Stimulated activated CD4-positive, alpha-beta T cell treated with anti-CD3 and anti-CD28 coated beads, Interleukin-15, amount 100 ng/mL, for 24 hours (primary cell): Measurements from ENCODE around the gene CDKL5.
"Not testable (repeated sequence)": the region's sequence is repeated elsewhere in the genome, so short reads cannot be mapped to it uniquely, and the experiment has no call there.

Experiments
- DNase-seq: peaks from one replicate; pipeline ENCODE4 v3.0.0-alpha.2; 2020

Gene CDKL5

GRCh38 chrX:18425199-18426003 is at the start of gene CDKL5:
Gene CDKL5 (plus strand): TSS chrX:18425608. CDS start chrX:18507097, 81,489 bp downstream.
- peak; percentile 97 for DNase-seq

- DNase-seq = peak; percentile 20
These were observed 47.6 kb upstream of the CDKL5 start for GRCh38 chrX:18377796-18378195.

- DNase-seq = no peak
These were observed 35.4 kb upstream of the CDKL5 start for GRCh38 chrX:18389966-18390365.

DNA sequence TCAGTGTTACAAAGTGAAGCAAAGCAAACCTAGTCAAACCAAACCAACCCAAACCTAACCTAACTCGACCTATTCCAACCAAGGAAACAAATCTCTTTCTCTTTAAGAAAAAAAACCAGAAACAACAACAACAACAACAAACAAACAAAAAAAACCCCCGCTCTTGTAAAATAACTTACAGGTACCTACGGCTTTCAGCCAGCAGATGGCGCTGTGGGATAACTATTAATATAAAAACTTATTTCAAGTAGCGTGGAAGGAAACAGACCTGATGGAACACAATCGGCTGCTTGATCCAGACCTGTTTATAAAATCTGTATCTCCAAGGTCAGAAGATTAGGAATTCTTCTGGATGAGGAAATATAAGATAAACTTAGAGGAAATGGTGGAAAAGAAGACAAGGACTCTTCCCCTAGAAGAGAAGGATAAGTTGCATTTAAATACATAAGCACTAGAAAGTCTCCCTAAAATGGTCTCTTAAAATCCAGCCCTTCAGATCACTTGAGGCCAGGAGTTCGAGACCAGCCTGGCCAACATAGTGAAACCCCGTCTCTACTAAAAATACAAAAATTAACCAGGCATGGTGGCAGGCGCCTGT is 34.4 kb upstream of the CDKL5 start:
- peak; percentile 56 for DNase-seq

- no peak for DNase-seq
These were observed 30.9 kb upstream of the CDKL5 start for GRCh38 chrX:18394477-18394876.

DNA sequence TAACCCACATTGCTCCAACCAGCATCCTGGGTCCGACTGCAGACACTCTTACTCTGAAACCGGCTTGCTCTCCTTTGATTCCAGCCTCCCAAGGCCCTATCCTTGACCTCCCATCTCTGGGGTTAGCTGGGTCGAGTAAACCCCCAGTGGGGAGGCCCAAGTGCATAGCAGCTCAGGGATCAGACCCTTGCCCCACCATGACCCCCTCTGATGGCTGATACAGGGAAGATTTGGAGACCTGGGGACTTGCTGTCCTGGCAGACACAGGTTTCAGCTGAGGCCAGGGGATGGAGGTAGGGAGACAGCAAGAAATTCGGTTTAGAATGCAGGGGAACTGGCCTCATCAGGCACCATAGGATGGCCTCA is 23.6 kb upstream of the CDKL5 start:
- DNase-seq = no peak

- no peak for DNase-seq
These were observed 18.7 kb upstream of the CDKL5 start for GRCh38 chrX:18406531-18407266.

DNA sequence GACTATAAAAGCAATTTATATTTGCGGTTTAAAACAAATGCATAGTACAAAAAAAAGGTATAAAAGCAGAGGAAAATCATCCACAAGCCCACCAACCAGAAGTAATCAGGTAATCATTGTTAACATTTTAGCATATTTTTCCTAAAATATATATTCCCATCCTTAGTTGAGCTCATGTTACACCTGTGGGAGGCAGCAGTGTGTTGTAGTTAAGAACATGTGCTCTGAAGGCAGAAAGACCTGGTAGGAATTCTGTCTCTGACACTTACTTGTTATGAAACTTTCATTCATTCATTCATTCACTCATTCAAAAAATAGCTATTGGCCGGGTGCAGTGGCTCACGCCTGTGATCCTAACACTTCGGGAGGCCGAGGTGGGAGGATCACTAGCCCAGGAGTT is 15.4 kb upstream of the CDKL5 start:
- no peak for DNase-seq

DNA sequence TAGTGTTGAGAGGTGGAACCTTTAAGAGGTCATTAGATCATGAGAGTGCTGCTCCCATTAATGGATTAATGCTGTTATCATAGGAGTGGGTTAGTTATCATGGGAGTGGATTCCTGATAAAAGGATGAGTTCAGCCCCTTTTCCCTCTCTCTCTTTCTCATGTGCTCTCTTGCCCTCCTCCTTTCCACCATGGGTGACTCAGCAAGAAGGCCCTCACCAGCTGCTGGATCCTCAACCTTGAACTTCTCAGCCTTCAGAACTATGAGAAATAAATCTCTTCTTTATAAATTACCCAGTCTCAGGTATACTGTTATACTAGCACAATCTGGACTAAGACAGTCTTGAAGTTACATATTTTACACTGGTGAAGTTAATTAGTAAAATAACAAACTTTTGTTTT is 10.0 kb upstream of the CDKL5 start:
- no peak for DNase-seq

DNA sequence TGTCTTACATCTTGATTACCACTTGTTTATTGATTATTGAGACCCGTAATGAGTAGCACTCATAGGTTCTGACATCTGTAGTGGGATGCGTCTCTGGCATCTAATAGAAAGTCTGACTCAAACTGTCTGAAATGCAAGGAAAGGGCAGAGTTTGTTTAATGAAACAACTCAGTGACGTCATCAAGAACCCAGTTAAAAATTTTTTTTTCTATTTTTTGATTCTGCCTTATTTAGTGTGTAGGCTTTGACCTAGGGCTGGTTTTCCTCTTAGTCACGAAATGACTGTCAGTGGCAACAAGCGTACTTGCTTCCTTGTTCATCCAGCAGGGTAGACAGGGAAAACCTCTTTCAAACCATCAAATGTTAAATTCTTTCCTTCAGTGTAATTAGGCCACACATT is 3.1 kb upstream of the CDKL5 start:
- DNase-seq = no peak

DNA sequence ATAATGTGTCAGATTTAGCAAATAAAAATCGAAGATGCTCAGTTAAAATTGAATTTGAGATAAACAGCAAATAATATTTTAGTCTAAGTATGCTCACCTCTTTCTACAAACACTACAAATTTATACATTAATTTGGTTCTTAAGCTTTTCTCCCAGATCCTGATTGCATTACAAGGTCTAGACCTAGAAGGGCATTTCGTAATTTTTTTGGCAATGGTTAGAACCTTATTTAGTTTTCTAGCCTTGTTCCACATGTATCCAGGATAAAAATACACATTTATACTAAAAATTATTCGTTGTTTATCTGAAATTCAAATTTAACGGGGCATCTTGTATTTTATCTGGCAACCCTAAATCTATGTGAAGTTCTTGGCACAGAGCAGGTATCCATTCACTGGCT is 2.5 kb upstream of the CDKL5 start:
- DNase-seq = no peak

GRCh38 chrX:18424482-18425198 is 768 bp upstream of the CDKL5 start:
- DNase-seq = peak; percentile 30

GRCh38 chrX:18426004-18426320 is 554 bp downstream of the CDKL5 start:
- peak; percentile 7 for DNase-seq

DNA sequence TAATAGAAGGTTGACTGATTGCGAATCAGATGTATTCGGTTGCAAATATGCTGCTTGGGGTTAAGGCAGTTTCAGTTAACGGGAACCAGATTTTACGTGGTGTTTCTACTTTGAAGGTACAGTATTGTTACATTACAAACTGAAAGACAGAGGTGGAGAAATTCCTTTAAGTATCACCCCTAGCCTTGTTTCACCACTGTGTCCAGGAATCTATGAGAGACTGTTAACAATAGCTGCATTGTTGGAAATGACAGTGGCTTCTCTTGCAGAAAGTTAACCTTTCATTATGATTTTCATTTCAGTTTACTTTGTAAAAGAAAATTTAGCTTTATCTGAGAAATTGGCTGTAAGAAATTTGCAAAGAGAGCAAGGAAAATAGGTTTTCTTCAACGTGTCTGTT is 2.6 kb downstream of the CDKL5 start:
- DNase-seq = no peak

GRCh38 chrX:18433288-18433687 is 7.9 kb downstream of the CDKL5 start:
- not testable (repeated sequence) for DNase-seq

- no peak for DNase-seq
These were observed 9.5 kb downstream of the CDKL5 start for GRCh38 chrX:18434896-18435295.

GRCh38 chrX:18436017-18436416 is 10.6 kb downstream of the CDKL5 start:
- no peak for DNase-seq

DNA sequence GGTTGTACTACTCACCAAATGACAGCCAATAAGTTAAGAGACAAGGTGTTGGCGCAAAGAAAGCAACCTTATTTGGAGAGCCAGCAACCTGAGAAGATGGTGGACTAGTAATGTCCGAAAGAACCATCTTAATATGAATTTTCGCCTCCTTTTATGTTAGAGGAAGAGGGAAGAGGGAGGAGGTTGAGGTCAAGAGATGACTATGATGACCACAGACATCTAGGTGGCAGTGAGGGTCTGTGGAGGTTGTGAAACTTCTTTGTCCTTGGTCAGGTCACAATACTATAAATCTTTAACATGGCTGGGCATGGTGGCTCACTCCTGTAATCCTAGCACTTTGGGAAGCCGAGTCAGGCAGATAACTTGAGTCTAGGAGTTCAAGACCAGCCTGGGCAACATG is 15.4 kb downstream of the CDKL5 start:
- DNase-seq = no peak

DNA sequence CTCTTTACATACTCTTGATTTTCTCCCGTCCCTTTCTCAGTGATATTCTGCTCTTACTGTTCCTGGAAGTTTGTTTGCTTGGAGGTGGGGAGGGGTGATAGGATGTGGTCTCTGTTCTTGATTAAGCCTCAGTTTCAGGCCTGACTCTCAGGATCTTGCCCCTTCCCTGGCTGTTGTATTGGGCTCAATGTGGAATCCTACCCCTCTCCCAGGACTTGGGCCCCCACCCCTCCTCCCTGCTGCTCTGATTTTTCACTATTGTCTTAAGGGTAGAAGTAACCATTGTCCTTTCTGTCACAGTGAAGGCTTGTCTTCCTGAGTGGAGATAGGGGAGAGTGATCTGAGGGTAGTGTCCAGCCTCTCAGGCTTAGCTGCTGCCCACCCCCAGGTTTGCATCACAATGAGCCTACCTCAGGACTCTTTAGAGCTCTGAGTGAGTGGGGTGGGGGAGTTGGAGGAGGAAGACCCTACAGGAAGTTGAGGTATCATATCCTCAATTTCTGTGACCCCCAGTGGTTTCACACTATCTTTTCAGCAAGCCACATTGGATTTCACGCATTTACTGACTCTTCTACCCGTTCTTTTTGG is 16.5 kb downstream of the CDKL5 start:
- DNase-seq = no peak

DNA sequence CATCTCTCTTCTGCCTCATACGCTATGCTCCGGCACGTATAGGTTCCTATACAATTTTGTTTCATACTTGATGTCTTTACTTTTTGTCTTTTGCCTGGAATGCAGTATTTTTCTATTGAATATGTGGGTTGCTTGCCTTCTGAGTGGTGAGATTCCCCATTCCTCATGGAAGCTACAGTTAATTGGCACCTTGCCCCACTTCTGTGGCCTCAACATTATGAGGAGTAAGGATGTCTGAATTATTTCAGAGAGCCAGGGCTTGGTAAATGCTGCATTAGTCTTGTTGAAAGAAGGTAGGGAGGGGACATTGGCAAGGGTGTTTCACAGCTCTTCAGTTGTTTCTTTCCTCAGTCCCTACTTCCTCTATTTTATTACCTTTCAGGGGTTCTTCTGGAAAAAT is 23.0 kb downstream of the CDKL5 start:
- no peak for DNase-seq

GRCh38 chrX:18449236-18449635 is 23.8 kb downstream of the CDKL5 start:
- DNase-seq = no peak

DNA sequence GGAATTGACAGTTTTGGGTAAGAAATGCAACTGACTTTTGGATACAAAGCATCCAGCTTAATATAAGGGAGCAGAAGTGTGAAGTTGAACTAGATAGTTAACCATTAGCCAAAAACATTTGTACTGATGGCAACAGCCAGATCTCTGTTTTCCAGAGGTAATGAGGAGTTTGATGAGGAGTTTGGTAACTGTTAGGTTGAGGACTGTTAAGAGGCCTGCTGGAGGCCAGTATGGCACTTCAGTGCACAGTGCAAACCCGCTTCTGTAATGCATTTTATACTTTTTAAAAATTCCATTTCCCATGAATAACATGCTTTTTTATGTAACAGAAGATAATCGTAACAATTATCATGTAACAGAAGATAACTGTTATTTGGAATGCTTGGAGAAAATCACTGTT is 30.0 kb downstream of the CDKL5 start:
- DNase-seq = no peak

DNA sequence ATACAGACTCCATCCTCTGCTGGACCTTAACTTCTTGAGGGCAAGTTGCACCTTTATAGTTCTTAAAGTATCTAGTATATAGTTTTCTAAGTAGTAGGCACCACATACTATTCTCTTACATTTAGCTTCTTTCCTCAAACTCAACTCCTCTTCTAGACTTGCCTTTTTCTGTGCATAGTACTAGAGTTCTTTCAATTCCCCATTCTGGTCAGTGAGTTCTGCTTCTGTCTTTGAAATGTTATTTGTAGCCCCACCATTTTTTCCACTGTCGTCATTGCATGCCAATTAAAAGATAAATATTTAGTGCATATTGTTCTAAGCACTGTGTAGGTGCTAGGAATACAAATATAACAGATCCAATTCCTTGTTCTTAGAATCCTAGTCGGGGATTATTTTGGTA is 31.6 kb downstream of the CDKL5 start:
- DNase-seq = no peak
